IMR-90 (cell line): ENCODE results near the gene NDUFS2. TPM values are rescaled to one million over a fixed set of nuclear protein-coding genes. Genes with fewer than 3 reads are reported as not detected.

Experiments
- ATAC-seq: fragments of 200-7000 bp; cut with Tn5 transposase; 2 replicates; pipeline ENCODE4 v1.9.1; 2020; ENCODE audit warnings: low read depth, mild to moderate bottlenecking, moderate library complexity
- BruUV-seq: library from RNA; stranded (reverse); fragments of 400-500 nt; replicated peaks from 2 replicates; lab custom pipeline; 2021; lab: Mats Ljungman, UMichigan
- CTCF ChIA-PET: fragments of 300-600 bp; formaldehyde crosslinking; extraction: SDS; loops from one replicate; lab custom pipeline; 2021; ENCODE audit warnings: antibody characterized with exemption; lab: Yijun Ruan, JAX
- POLR2A ChIA-PET: fragments of 300-600 bp; sonication (Branson Sonifier 250); formaldehyde crosslinking; loops from one replicate; lab custom pipeline; 2022; ENCODE audit warnings: antibody characterized with exemption; ENCODE audit not compliant: unreplicated experiment; lab: Charles Lee
- DNase-seq: peaks from one replicate; pipeline ENCODE4 v3.0.0; 2013
- H2AFZ ChIP-seq: replicated peaks from 2 replicates; pipeline ENCODE3; 2013; ENCODE audit warnings: low read length, mild to moderate bottlenecking; ENCODE audit not compliant: poor library complexity
- H2AK5ac ChIP-seq: 2 replicates; pipeline ENCODE4 v1.6.1; 2013; ENCODE audit warnings: low read depth, low read length, inconsistent platforms
- H2AK9ac ChIP-seq: replicated peaks from 2 replicates; pipeline ENCODE3; 2013; ENCODE audit warnings: mild to moderate bottlenecking, low read depth, low read length, moderate library complexity; ENCODE audit not compliant: poor library complexity
- H2BK120ac ChIP-seq: 2 replicates; pipeline ENCODE4 v1.6.1; 2013; ENCODE audit warnings: low read depth, low read length, inconsistent platforms
- H2BK15ac ChIP-seq: 3 replicates; pipeline ENCODE4 v1.6.1; 2013; ENCODE audit warnings: low read depth, low read length, inconsistent platforms
- H2BK20ac ChIP-seq: 2 replicates; pipeline ENCODE4 v1.6.1; 2013; ENCODE audit warnings: low read depth, mild to moderate bottlenecking, inconsistent platforms, low read length, moderate library complexity
- H2BK5ac ChIP-seq: 2 replicates; pipeline ENCODE4 v1.6.1; 2013; ENCODE audit warnings: mild to moderate bottlenecking, low read depth, low read length, inconsistent platforms; ENCODE audit not compliant: poor library complexity, severe bottlenecking
- H3K14ac ChIP-seq: replicated peaks from 2 replicates; pipeline ENCODE4 v1.6.1; 2013; ENCODE audit warnings: low read depth, low read length, inconsistent platforms
- H3K18ac ChIP-seq: 2 replicates; pipeline ENCODE4 v1.6.1; 2013; ENCODE audit warnings: low read depth, low read length, control low read depth
- H3K23ac ChIP-seq: 2 replicates; pipeline ENCODE4 v1.6.1; 2013; ENCODE audit warnings: low read depth, low read length, inconsistent platforms
- H3K27ac ChIP-seq: 2 replicates; pipeline ENCODE4 v1.5.1; 2013; ENCODE audit warnings: mild to moderate bottlenecking, control low read depth, low read length; ENCODE audit not compliant: insufficient read depth
- H3K27me3 ChIP-seq: 2 replicates; pipeline ENCODE4 v1.6.1; 2013; ENCODE audit warnings: low read length; ENCODE audit not compliant: control insufficient read depth, insufficient read depth
- H3K36me3 ChIP-seq: 2 replicates; pipeline ENCODE4 v1.6.1; 2013; ENCODE audit warnings: low read length, mixed read lengths; ENCODE audit not compliant: control insufficient read depth, insufficient read depth
- H3K4ac ChIP-seq: 2 replicates; pipeline ENCODE4 v1.6.1; 2013; ENCODE audit warnings: low read depth, low read length, inconsistent platforms
- H3K4me1 ChIP-seq: 2 replicates; pipeline ENCODE4 v1.6.1; 2013; ENCODE audit warnings: low read length, mixed read lengths; ENCODE audit not compliant: control insufficient read depth, insufficient read depth
- H3K4me2 ChIP-seq: 2 replicates; pipeline ENCODE4 v1.6.1; 2013; ENCODE audit warnings: low read depth, mild to moderate bottlenecking, control low read depth, low read length, moderate library complexity
- H3K4me3 ChIP-seq: 2 replicates; pipeline ENCODE4 v1.5.1; 2013; ENCODE audit warnings: low read depth, mild to moderate bottlenecking, control low read depth, low read length, moderate library complexity; ENCODE audit not compliant: insufficient read depth
- H3K56ac ChIP-seq: 2 replicates; pipeline ENCODE4 v1.6.1; 2013; ENCODE audit warnings: low read length, inconsistent platforms; ENCODE audit not compliant: insufficient read depth; ENCODE audit errors: extremely low read depth
- H3K79me1 ChIP-seq, 2 experiments: 2 replicates each; pipeline ENCODE4 v1.6.1; 2013; ENCODE audit warnings: low read length in 2 of 2, inconsistent platforms in 1 of 2, low read depth in 1 of 2
- H3K9ac ChIP-seq: 2 replicates; pipeline ENCODE4 v1.6.1; 2013; ENCODE audit warnings: low read depth, low read length, control low read depth
- H3K9me1 ChIP-seq: 2 replicates; pipeline ENCODE4 v1.6.1; 2013; ENCODE audit warnings: low read length, inconsistent platforms; ENCODE audit not compliant: insufficient read depth
- H3K9me3 ChIP-seq: 2 replicates; pipeline ENCODE4 v1.6.1; 2013; ENCODE audit warnings: low read length; ENCODE audit not compliant: control insufficient read depth, insufficient read depth
- H4K20me1 ChIP-seq: 2 replicates; pipeline ENCODE4 v1.6.1; 2013; ENCODE audit warnings: low read length, inconsistent platforms; ENCODE audit not compliant: insufficient read depth
- H4K5ac ChIP-seq: 2 replicates; pipeline ENCODE4 v1.6.1; 2013; ENCODE audit warnings: mild to moderate bottlenecking, low read depth, low read length, control low read depth
- H4K8ac ChIP-seq, 2 experiments: 2 replicates each; pipeline ENCODE4 v1.6.1; 2013; ENCODE audit warnings: low read depth in 2 of 2, low read length in 2 of 2, control low read depth in 1 of 2, inconsistent platforms in 1 of 2
- H4K91ac ChIP-seq: 2 replicates; pipeline ENCODE4 v1.6.1; 2013; ENCODE audit warnings: low read depth, low read length, inconsistent platforms; ENCODE audit not compliant: insufficient read depth
- CEBPB ChIP-seq: IDR thresholded peaks from 2 replicates; pipeline ENCODE4 v1.6.1; 2012; ENCODE audit warnings: low read depth, low read length, improper control_type of control experiment
- CHD1 ChIP-seq: IDR thresholded peaks from 2 replicates; pipeline ENCODE4 v1.6.1; 2012; ENCODE audit warnings: low read depth, low read length, improper control_type of control experiment
- FOS ChIP-seq: fragments of 150-350 bp; IDR thresholded peaks from 2 replicates; pipeline ENCODE4 v1.6.1; 2016; ENCODE audit warnings: low read depth, low read length
- MAFK ChIP-seq: IDR thresholded peaks from 2 replicates; pipeline ENCODE4 v1.6.1; 2012; ENCODE audit warnings: low read depth, low read length, improper control_type of control experiment
- MAZ ChIP-seq: IDR thresholded peaks from 2 replicates; pipeline ENCODE4 v1.6.1; 2012; ENCODE audit warnings: low read depth, mild to moderate bottlenecking, low read length, improper control_type of control experiment, moderate library complexity, borderline replicate concordance
- MXI1 ChIP-seq: IDR thresholded peaks from 2 replicates; pipeline ENCODE4 v1.6.1; 2012; ENCODE audit warnings: low read depth, mild to moderate bottlenecking, low read length, moderate library complexity, borderline replicate concordance
- POLR2A ChIP-seq: IDR thresholded peaks from 2 replicates; pipeline ENCODE4 v1.6.1; 2012; ENCODE audit warnings: mild to moderate bottlenecking, low read depth, low read length
- RCOR1 ChIP-seq: IDR thresholded peaks from 2 replicates; pipeline ENCODE4 v1.6.1; 2012; ENCODE audit warnings: mild to moderate bottlenecking, low read length, improper control_type of control experiment; ENCODE audit not compliant: insufficient replicate concordance
- SMC3 ChIP-seq: fragments of 150-350 bp; IDR thresholded peaks from 2 replicates; pipeline ENCODE4 v1.6.1; 2016; ENCODE audit warnings: low read depth, mild to moderate bottlenecking, antibody characterized with exemption, low read length, moderate library complexity
- WGBS, 2 experiments: methylation state at CpG; one replicate each; pipeline versions ENCODE4 v1.1.5 to v1.1.7; 2013; ENCODE audit warnings: missing lambda C conversion rate in 2 of 2; ENCODE audit not compliant: insufficient read length in 1 of 2; ENCODE audit errors: extremely low coverage in 2 of 2; 5-methylcytosine and 5-hydroxymethylcytosine counted together
- dilution Hi-C: fragments of 300-500 bp; cut with HindIII; formaldehyde crosslinking; loops from one replicate; pipeline ENCODE4 v1.14.3; 2018; ENCODE audit warnings: low sequenced_read_pairs; ENCODE audit not compliant: unreplicated experiment
- in situ Hi-C: fragments of 300-500 bp; cut with MboI; formaldehyde crosslinking; loops from 3 replicates; pipeline ENCODE4 v1.14.3; 2019; ENCODE audit warnings: low sequenced_read_pairs, inconsistent platforms, mixed read lengths
- intact Hi-C: fragments of 100-400 bp; cut with micrococcal nuclease; formaldehyde crosslinking; loops from 2 replicates; pipeline ENCODE4 v1.10.0; 2022
- polyA plus RNA-seq, 3 experiments: library from polyadenylated mRNA; depleted of rRNA; stranded (reverse); fragments of >200 nt; gene quantifications; 2 replicates each; pipeline ENCODE4 v1.2.3, GENCODE V29; 2012; ENCODE audit warnings: low replicate concordance in 1 of 3
- total RNA-seq: library from RNA; depleted of rRNA; stranded (reverse); fragments of >200 nt; gene quantifications from 2 replicates; pipeline ENCODE4 v1.2.3, GENCODE V29; 2012
- TF ChIP-seq, protein P1 (sequence below): fragments of 150-350 bp; IDR thresholded peaks from 2 replicates; pipeline ENCODE4 v1.6.1; 2016; ENCODE audit warnings: low read depth, mild to moderate bottlenecking, low read length, moderate library complexity, borderline replicate concordance

Gene NDUFS2
- total and polyA plus RNA-seq, 2 of the 4 experiments (the other 2 are of a cell fraction) = 85.5 to 101 TPM

DNA sequence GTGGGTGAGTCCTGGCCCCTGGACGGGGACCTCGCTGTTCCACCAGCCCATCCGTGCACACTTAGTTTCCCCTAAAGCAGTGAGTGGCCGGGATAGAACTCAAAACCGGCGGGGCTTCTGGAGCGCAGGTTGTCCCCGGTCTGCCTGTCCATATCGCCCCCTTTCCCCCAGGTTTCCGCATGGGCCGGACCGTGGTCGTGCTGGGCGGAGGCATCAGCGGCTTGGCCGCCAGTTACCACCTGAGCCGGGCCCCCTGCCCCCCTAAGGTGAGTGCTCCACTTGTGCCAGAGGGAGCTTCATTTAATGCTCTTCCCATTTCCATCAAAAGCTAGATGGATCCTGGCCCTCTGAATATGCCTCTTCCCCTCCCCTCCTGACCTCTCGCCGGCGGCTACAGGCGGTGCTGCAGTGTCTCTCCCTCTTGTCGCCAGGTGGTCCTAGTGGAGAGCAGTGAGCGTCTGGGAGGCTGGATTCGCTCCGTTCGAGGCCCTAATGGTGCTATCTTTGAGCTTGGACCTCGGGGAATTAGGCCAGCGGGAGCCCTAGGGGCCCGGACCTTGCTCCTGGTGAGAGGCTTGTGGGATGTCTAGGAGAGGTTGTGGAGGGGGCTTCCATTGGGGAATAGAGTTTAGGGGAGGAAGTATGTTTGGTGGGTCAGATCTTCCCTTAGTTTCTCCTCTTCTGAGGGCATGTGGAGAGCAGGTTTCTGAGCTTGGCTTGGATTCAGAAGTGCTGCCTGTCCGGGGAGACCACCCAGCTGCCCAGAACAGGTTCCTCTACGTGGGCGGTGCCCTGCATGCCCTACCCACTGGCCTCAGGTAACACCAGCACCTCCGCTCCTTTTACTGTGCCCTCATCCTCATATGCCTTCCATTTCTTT is 35.3 kb upstream of the NDUFS2 start (continued):
- TF ChIP-seq MAZ = no peak
- TF ChIP-seq FOS = no peak

DNA sequence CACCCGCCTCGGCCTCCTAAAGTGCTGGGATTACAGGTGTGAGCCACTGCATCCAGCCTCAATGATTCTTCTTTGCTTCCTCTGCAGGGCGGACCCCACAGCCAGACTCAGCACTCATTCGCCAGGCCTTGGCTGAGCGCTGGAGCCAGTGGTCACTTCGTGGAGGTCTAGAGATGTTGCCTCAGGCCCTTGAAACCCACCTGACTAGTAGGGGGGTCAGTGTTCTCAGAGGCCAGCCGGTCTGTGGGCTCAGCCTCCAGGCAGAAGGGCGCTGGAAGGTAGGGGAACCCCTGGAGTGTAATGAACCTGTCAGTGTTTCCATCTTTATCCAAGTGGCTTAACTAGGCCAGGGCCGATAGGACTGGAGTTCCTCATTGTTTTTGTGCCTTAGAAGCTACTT is 33.3 kb upstream of the NDUFS2 start:
- no peak overlapping the region for H3K4me3 ChIP-seq
- no peak overlapping the region for H3K27ac ChIP-seq
- dilution Hi-C loops = no loop called here
- no peaks in the 10 kb centered on the region for H3K27me3 ChIP-seq
- no peak overlapping the region for H4K5ac ChIP-seq
- ChIA-PET POLR2A (no interaction called here), CTCF (no interaction called here)
- no peak overlapping the region for H3K18ac ChIP-seq
- no peak overlapping the region for H3K4ac ChIP-seq
- no peak overlapping the region for H3K23ac ChIP-seq
- no peak overlapping the region for H3K9ac ChIP-seq
- no peak overlapping the region for H3K56ac ChIP-seq
- TF ChIP-seq POLR2A (no peak), MAZ (no peak), CEBPB (no peak), MXI1 (no peak), SMC3 (no peak), MAFK (no peak), CHD1 (no peak), RCOR1 (no peak)
- TF ChIP-seq, protein P1, sequence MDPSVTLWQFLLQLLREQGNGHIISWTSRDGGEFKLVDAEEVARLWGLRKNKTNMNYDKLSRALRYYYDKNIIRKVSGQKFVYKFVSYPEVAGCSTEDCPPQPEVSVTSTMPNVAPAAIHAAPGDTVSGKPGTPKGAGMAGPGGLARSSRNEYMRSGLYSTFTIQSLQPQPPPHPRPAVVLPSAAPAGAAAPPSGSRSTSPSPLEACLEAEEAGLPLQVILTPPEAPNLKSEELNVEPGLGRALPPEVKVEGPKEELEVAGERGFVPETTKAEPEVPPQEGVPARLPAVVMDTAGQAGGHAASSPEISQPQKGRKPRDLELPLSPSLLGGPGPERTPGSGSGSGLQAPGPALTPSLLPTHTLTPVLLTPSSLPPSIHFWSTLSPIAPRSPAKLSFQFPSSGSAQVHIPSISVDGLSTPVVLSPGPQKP = no peak
- no peak overlapping the region for H2BK20ac ChIP-seq
- BruUV-seq = no TSS peak
- H3K14ac ChIP-seq = no peak overlapping the region
- no peak overlapping the region for H2AFZ ChIP-seq
- no peak for DNase-seq
- H3K79me1 ChIP-seq = peaks cover 9 to 30% of the 10 kb centered on the region in 2 experiments; a peak in 3 of 4 replicates
- ATAC-seq = no peak
- no peak overlapping the region for H2AK5ac ChIP-seq
- no peak overlapping the region for H2AK9ac ChIP-seq
- H3K9me1 ChIP-seq = peaks cover 10% of the 10 kb centered on the region
- H3K4me1 ChIP-seq = peaks cover 11% of the 10 kb centered on the region; the same call in 1 of the 2 replicates
- no peak overlapping the region for H2BK15ac ChIP-seq
- in situ Hi-C loops = no loop called here
- intact Hi-C loops = no loop called here
- H3K36me3 ChIP-seq = peaks cover 42% of the 10 kb centered on the region
- H2BK120ac ChIP-seq = no peak overlapping the region
- 98% methylated on average over 5 of the region's 9 CpGs; no CpG with 5 or more reads in 1 of the 2 experiments for WGBS, 2 experiments
- no peak overlapping the region for H4K8ac ChIP-seq
- H3K9me3 ChIP-seq = no peaks in the 10 kb centered on the region
- no peak overlapping the region for H4K91ac ChIP-seq
- no peak overlapping the region for H2BK5ac ChIP-seq
- peaks cover 13% of the 10 kb centered on the region; the same call in 1 of the 2 replicates for H4K20me1 ChIP-seq
- H3K4me2 ChIP-seq = no peak overlapping the region
